Parathyroid adenoma (tissue), 2 donors: ENCODE measurements around the gene MB.

Experiments
- H2AFZ ChIP-seq: fragments of 300-600 bp; sonication (generic); one replicate; pipeline ENCODE4 v1.7.0; 2017; ENCODE audit warnings: antibody characterized with exemption, mild to moderate bottlenecking
- H3K27ac ChIP-seq: fragments of 300-600 bp; sonication (generic); one replicate; pipeline ENCODE4 v1.7.0; 2017
- H3K27me3 ChIP-seq: fragments of 300-600 bp; sonication (generic); one replicate; pipeline ENCODE4 v1.7.0; 2017; ENCODE audit warnings: low read length; ENCODE audit not compliant: control insufficient read depth, insufficient read depth
- H3K36me3 ChIP-seq: fragments of 300-600 bp; sonication (generic); one replicate; pipeline ENCODE4 v1.7.0; 2017; ENCODE audit warnings: low read length; ENCODE audit not compliant: control insufficient read depth, insufficient read depth
- H3K4me1 ChIP-seq: fragments of 300-600 bp; sonication (generic); one replicate; pipeline ENCODE4 v1.7.0; 2017; ENCODE audit warnings: control low read depth
- H3K4me2 ChIP-seq: fragments of 300-600 bp; sonication (generic); one replicate; pipeline ENCODE4 v1.7.0; 2017; ENCODE audit warnings: low read length
- H3K4me3 ChIP-seq: fragments of 300-600 bp; sonication (generic); one replicate; pipeline ENCODE4 v1.7.0; 2017; ENCODE audit warnings: low read depth, low read length
- H3K79me2 ChIP-seq: fragments of 300-600 bp; sonication (generic); one replicate; pipeline ENCODE4 v1.7.0; 2017; ENCODE audit warnings: control low read depth
- H3K9ac ChIP-seq: fragments of 300-600 bp; sonication (generic); one replicate; pipeline ENCODE4 v1.7.0; 2017; ENCODE audit warnings: mild to moderate bottlenecking
- H3K9me3 ChIP-seq: fragments of 300-600 bp; sonication (generic); one replicate; pipeline ENCODE4 v1.7.0; 2017; ENCODE audit warnings: low read length; ENCODE audit not compliant: control insufficient read depth
- CTCF ChIP-seq: fragments of 300-600 bp; sonication (generic); IDR thresholded peaks from one replicate; pipeline ENCODE4 v1.7.0; 2017; ENCODE audit warnings: antibody characterized with exemption, mild to moderate bottlenecking
- donor health status: primary hyperparathyroidism.

Gene MB

GRCh38 chr22:35560824-35561223 lies 56.3 kb downstream of the MB start:
- H3K4me1 ChIP-seq = no peaks in the 10 kb centered on the region
- H3K4me3 ChIP-seq = no peak overlapping the region
- no peak overlapping the region for H3K9ac ChIP-seq
- no peaks in the 10 kb centered on the region for H3K79me2 ChIP-seq
- no peak for TF ChIP-seq CTCF
- no peaks in the 10 kb centered on the region for H3K36me3 ChIP-seq
- no peak overlapping the region for H3K4me2 ChIP-seq
- no peak overlapping the region for H2AFZ ChIP-seq
- no peak overlapping the region for H3K27ac ChIP-seq
- H3K9me3 ChIP-seq = no peaks in the 10 kb centered on the region
- no peaks in the 10 kb centered on the region for H3K27me3 ChIP-seq

GRCh38 chr22:35560366-35560765 lies 56.8 kb downstream of the MB start:
- Histone ChIP-seq H2AFZ (no peak overlapping the region), H3K36me3 (no peaks in the 10 kb centered on the region), H3K27me3 (no peaks in the 10 kb centered on the region), H3K79me2 (no peaks in the 10 kb centered on the region), H3K4me2 (no peak overlapping the region), H3K4me1 (no peaks in the 10 kb centered on the region), H3K4me3 (no peak overlapping the region), H3K9ac (no peak overlapping the region), H3K27ac (no peak overlapping the region), H3K9me3 (no peaks in the 10 kb centered on the region)
- no peak for TF ChIP-seq CTCF

DNA sequence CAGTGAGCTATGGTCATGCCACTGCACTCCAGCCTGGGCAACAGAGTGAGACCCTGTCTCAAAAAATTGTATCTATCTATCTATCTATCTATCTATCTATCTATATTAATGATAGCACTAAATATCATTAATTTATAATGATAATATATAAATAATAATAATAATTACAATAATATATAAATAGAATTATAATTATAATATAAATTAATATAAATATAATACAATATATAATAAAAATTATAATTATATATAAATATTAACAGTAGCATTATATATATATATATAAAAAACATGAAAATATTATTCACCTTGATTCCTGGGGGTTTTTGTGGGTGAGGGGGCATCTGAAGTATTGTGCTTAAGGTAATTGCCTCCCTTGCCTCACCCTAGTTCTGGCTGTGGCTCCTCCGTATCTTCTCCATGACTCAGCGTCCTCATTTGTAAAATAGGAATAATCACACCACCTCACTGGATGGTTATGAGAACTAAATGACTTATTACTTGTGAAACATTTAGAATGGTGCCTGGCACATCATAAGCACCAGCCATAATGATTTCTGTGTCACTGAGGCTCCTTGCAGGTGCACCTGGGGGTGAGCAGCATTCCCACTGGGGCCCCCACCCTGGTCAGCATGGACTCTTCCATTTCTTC lies 57.6 kb downstream of the MB start:
- Histone ChIP-seq H3K4me3 (no peak overlapping the region), H3K4me1 (no peaks in the 10 kb centered on the region), H3K4me2 (no peak overlapping the region), H3K36me3 (no peaks in the 10 kb centered on the region), H3K9ac (no peak overlapping the region), H3K27ac (no peak overlapping the region), H3K9me3 (no peaks in the 10 kb centered on the region), H3K79me2 (no peaks in the 10 kb centered on the region), H2AFZ (no peak overlapping the region), H3K27me3 (no peaks in the 10 kb centered on the region)
- no peak for TF ChIP-seq CTCF

- no peaks in the 10 kb centered on the region for H3K9me3 ChIP-seq
- no peak for TF ChIP-seq CTCF
- no peak overlapping the region for H3K4me3 ChIP-seq
- H2AFZ ChIP-seq = no peak overlapping the region
- H3K9ac ChIP-seq = no peak overlapping the region
- H3K36me3 ChIP-seq = no peaks in the 10 kb centered on the region
- H3K27me3 ChIP-seq = no peaks in the 10 kb centered on the region
- H3K27ac ChIP-seq = no peak overlapping the region
- H3K4me2 ChIP-seq = no peak overlapping the region
- H3K4me1 ChIP-seq = no peaks in the 10 kb centered on the region
- no peaks in the 10 kb centered on the region for H3K79me2 ChIP-seq
Measured at GRCh38 chr22:35558719-35559118, 58.4 kb downstream of the MB start.

DNA sequence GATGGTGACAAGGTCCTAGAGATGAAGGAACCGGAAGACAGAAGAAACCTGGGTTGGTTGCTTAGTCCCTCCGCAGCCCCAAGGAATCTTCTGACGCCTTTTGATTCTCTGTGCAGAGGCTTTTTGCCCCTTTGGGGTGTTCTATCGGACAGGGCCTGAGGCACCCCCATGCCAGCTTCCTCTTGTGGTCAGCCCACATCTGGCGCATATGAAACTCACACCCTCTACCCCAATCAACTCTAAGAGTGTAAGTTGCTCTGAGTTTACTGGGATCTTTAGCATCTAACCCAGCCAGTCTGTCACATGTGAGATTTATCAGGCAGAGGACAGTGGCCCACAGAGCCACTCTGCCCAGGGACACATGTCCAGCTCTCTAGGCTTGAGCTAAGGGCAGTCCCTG lies 59.1 kb downstream of the MB start:
- Histone ChIP-seq H3K4me3 (no peak overlapping the region), H3K9me3 (no peaks in the 10 kb centered on the region), H2AFZ (no peak overlapping the region), H3K36me3 (no peaks in the 10 kb centered on the region), H3K4me2 (no peak overlapping the region), H3K4me1 (no peaks in the 10 kb centered on the region), H3K79me2 (no peaks in the 10 kb centered on the region), H3K27me3 (no peaks in the 10 kb centered on the region), H3K27ac (no peak overlapping the region), H3K9ac (no peak overlapping the region)
- no peak for TF ChIP-seq CTCF
